ENCODE data around the gene AP3B1. TPM values are rescaled to one million over a fixed set of nuclear protein-coding genes. Genes with fewer than 3 reads are reported as not detected.

Gene AP3B1
- total and polyA plus RNA-seq, 2 of the 8 experiments (the other 6 are each of a cell fraction or from before 2014, with no cell fraction given) = 45.8 to 48.3 TPM

- Histone ChIP-seq H4K91ac (replicated peaks; ENCODE audit: insufficient read length, low read length) (no peak overlapping the region), H3K4me3 (ENCODE audit: extremely low read depth in 1 of 4, insufficient read depth in 2 of 4, low read depth in 3 of 4, low read length in 4 of 4) (no peak overlapping the region), H3K27me3 (replicated peaks in 1 of 4; ENCODE audit: control insufficient read depth in 3 of 4, extremely low read depth in 1 of 4, insufficient read depth in 3 of 4, low read length in 3 of 4) (no peaks in the 10 kb centered on the region), H3K23ac (ENCODE audit: insufficient read length) (no peak overlapping the region), H2BK12ac (ENCODE audit: low read depth, low read length) (no peak overlapping the region), H3K27ac (ENCODE audit: low read depth, low read length) (no peak overlapping the region), H2AFZ (ENCODE audit: low read length) (no peak overlapping the region), H2BK15ac (ENCODE audit: low read length) (no peak overlapping the region), H2BK5ac (ENCODE audit: low read depth, low read length) (no peak overlapping the region), H3K9me3 (ENCODE audit: insufficient read depth in 2 of 2, low read depth in 1 of 2, low read length in 1 of 2) (no peaks in the 10 kb centered on the region), H3K79me1 (ENCODE audit: low read depth, low read length) (peaks cover 2% of the 10 kb centered on the region; the same call in 1 of the 2 replicates), H3K4me2 (ENCODE audit: insufficient read depth in 1 of 2, low read depth in 2 of 2, low read length in 2 of 2) (no peak overlapping the region), H2AK5ac (ENCODE audit: low read depth, low read length) (no peak overlapping the region), H3K23me2 (ENCODE audit: low read depth, low read length) (no peaks in the 10 kb centered on the region), H2BK20ac (ENCODE audit: low read length) (no peak overlapping the region), H3K18ac (ENCODE audit: extremely low read depth, low read length) (no peak overlapping the region), H3K4ac (replicated peaks; ENCODE audit: insufficient read length, low read depth, low read length) (no peak overlapping the region), H3K56ac (replicated peaks; ENCODE audit: insufficient read length, low read depth, low read length) (no peak overlapping the region), H3K9ac (replicated peaks in 1 of 4; ENCODE audit: extremely low read depth in 1 of 4, low read depth in 3 of 4, low read length in 3 of 4) (no peak overlapping the region), H2BK120ac (replicated peaks; ENCODE audit: low read depth, low read length) (no peak overlapping the region), H3K36me3 (ENCODE audit: control insufficient read depth in 2 of 4, insufficient read depth in 4 of 4, low read length in 3 of 4) (peaks cover 0 to 6% (median 2%) of the 10 kb centered on the region in 4 experiments; a peak in 3 of 8 replicates), H3K14ac (ENCODE audit: insufficient read length) (no peak overlapping the region), H3K4me1 (replicated peaks in 1 of 4; ENCODE audit: control insufficient read depth in 3 of 4, insufficient read depth in 4 of 4, low read length in 3 of 4) (no peaks in the 10 kb centered on the region), H4K8ac (ENCODE audit: extremely low read depth, insufficient read depth, low read length) (no peak overlapping the region), H4K20me1 (replicated peaks in 1 of 2; ENCODE audit: control insufficient read depth in 1 of 2, insufficient read depth in 2 of 2, low read length in 2 of 2) (no peaks in the 10 kb centered on the region), H4K5ac (ENCODE audit: insufficient read length, low read depth, low read length) (no peak overlapping the region), H3K79me2 (ENCODE audit: control insufficient read depth in 1 of 2, insufficient read depth in 2 of 2, low read length in 2 of 2) (peaks cover 0 to 7% of the 10 kb centered on the region in 2 experiments; a peak in 1 of 4 replicates)
- DNase-seq (ENCODE audit: low read depth in 1 of 2, low spot score in 2 of 2) (no peak), FAIRE-seq (no peak)
- TF ChIP-seq MAX (IDR thresholded peaks at IDR 0.05) (no peak), ASH2L (IDR thresholded peaks at IDR 0.05; ENCODE audit: low read length) (no peak)
- ChIA-PET POLR2A (ENCODE audit: partially characterized antibody) (no interaction called here), CTCF (ENCODE audit: partially characterized antibody) (interaction anchor here (0.7 kb wide), 1 partner anchor 146 kb away, joined by 3 read pairs; no protein-coding TSS in a partner anchor)
- 95% methylated on average over 2 of the region's 2 CpGs; no CpG with 5 or more reads in 1 of the 2 experiments for WGBS, 2 experiments (ENCODE audit: extremely low coverage in 1 of 2, insufficient coverage in 1 of 2, insufficient read length in 1 of 2, insufficient replicate concordance in 2 of 2, low coverage in 1 of 2, low lambda C conversion rate in 2 of 2, missing lambda C conversion rate in 1 of 2)
Observed at GRCh38 chr5:78265163-78265562, 29.3 kb downstream of the AP3B1 start.

Measured in H1 (cell line).